ENCODE data around the gene NPC2.
"Not testable (repeated sequence)": the region's sequence is repeated elsewhere in the genome, so short reads cannot be mapped to it uniquely, and the experiment has no call there.

NPC2 gene

GRCh38 chr14:74492776-74493342 is at the start of gene NPC2:
TSS of gene NPC2 (minus strand) at chr14:74493305. CDS start at chr14:74493274, 31 bp downstream.
- Mint-ChIP-seq H3K27me3 (no peaks in the 10 kb centered on the region), H3K9me3 (no peaks in the 10 kb centered on the region), H3K27ac (peak within 1 kb of the TSS; percentile 90), H3K4me1 (ENCODE audit: low read depth) (peaks cover 39% of the 10 kb centered on the region), H3K36me3 (ENCODE audit: low read depth) (peaks cover 9% of the 10 kb centered on the region), H3K4me3 (peak within 1 kb of the TSS; percentile 91)

- Mint-ChIP-seq H3K36me3 (ENCODE audit: low read depth) (no peaks in the 10 kb centered on the region), H3K27me3 (no peaks in the 10 kb centered on the region), H3K4me3 (no peak overlapping the region), H3K27ac (no peak overlapping the region), H3K9me3 (no peaks in the 10 kb centered on the region), H3K4me1 (ENCODE audit: low read depth) (no peaks in the 10 kb centered on the region)
These were observed 49.1 kb upstream of the NPC2 start for GRCh38 chr14:74542056-74542685.

- no peaks in the 10 kb centered on the region for H3K4me1 Mint-ChIP-seq (ENCODE audit: low read depth)
- no peak overlapping the region for H3K4me3 Mint-ChIP-seq
- H3K27ac Mint-ChIP-seq, result no peak overlapping the region
- H3K36me3 Mint-ChIP-seq (ENCODE audit: low read depth), result no peaks in the 10 kb centered on the region
- no peaks in the 10 kb centered on the region for H3K9me3 Mint-ChIP-seq
- no peaks in the 10 kb centered on the region for H3K27me3 Mint-ChIP-seq
These were observed 48.1 kb upstream of the NPC2 start for GRCh38 chr14:74541225-74541624.

GRCh38 chr14:74539503-74539902 is 46.4 kb upstream of the NPC2 start:
- H3K4me1 Mint-ChIP-seq (ENCODE audit: low read depth), result no peaks in the 10 kb centered on the region
- H3K4me3 Mint-ChIP-seq, result no peak overlapping the region
- no peaks in the 10 kb centered on the region for H3K27me3 Mint-ChIP-seq
- H3K9me3 Mint-ChIP-seq, result no peaks in the 10 kb centered on the region
- H3K36me3 Mint-ChIP-seq (ENCODE audit: low read depth), result no peaks in the 10 kb centered on the region
- H3K27ac Mint-ChIP-seq, result no peak overlapping the region

- no peak overlapping the region for H3K4me3 Mint-ChIP-seq
- H3K36me3 Mint-ChIP-seq (ENCODE audit: low read depth), result no peaks in the 10 kb centered on the region
- H3K27ac Mint-ChIP-seq, result no peak overlapping the region
- no peaks in the 10 kb centered on the region for H3K27me3 Mint-ChIP-seq
- no peaks in the 10 kb centered on the region for H3K9me3 Mint-ChIP-seq
- no peaks in the 10 kb centered on the region for H3K4me1 Mint-ChIP-seq (ENCODE audit: low read depth)
These were observed 45.6 kb upstream of the NPC2 start for GRCh38 chr14:74538411-74539391.

- not testable (repeated sequence) for H3K9me3 Mint-ChIP-seq; H3K36me3 Mint-ChIP-seq (ENCODE audit: low read depth); H3K4me1 Mint-ChIP-seq (ENCODE audit: low read depth); H3K4me3 Mint-ChIP-seq; H3K27me3 Mint-ChIP-seq; H3K27ac Mint-ChIP-seq
These were observed 43.2 kb upstream of the NPC2 start for GRCh38 chr14:74536336-74536735.

DNA sequence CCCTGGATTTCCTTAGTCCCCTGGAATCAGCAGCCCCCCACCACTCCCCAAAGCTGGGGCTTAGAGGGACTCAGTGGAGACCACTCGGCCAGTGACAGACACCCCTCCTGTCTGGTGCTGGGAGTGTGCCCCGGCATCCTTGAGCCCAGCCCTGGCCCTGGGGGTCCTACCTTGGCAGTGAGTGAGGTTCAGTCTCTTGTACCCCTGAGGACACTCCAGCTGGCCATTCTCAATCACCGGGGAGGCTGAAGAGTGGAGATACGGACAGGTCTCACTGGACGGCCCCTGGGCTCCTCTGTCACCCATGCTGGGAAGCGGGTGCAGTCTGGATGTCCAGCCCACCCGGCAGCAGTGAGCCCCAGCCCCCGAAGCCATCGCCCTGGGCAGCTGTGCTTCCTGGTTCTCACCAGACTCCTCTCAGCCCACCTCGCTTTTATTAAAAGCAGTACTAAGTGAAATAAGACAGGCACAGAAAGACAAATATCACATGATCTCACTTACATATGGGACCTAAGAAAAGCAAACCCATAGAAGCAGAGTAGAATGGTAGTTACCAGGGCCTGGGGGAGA is 42.7 kb upstream of the NPC2 start:
- H3K27me3 Mint-ChIP-seq, result no peaks in the 10 kb centered on the region
- H3K4me1 Mint-ChIP-seq (ENCODE audit: low read depth), result no peaks in the 10 kb centered on the region
- no peak overlapping the region for H3K4me3 Mint-ChIP-seq
- H3K36me3 Mint-ChIP-seq (ENCODE audit: low read depth), result no peaks in the 10 kb centered on the region
- no peak overlapping the region for H3K27ac Mint-ChIP-seq
- no peaks in the 10 kb centered on the region for H3K9me3 Mint-ChIP-seq

- no peaks in the 10 kb centered on the region for H3K36me3 Mint-ChIP-seq (ENCODE audit: low read depth)
- no peaks in the 10 kb centered on the region for H3K27me3 Mint-ChIP-seq
- no peak overlapping the region for H3K27ac Mint-ChIP-seq
- no peaks in the 10 kb centered on the region for H3K4me1 Mint-ChIP-seq (ENCODE audit: low read depth)
- H3K9me3 Mint-ChIP-seq, result no peaks in the 10 kb centered on the region
- no peak overlapping the region for H3K4me3 Mint-ChIP-seq
These were observed 40.5 kb upstream of the NPC2 start for GRCh38 chr14:74533576-74533975.

DNA sequence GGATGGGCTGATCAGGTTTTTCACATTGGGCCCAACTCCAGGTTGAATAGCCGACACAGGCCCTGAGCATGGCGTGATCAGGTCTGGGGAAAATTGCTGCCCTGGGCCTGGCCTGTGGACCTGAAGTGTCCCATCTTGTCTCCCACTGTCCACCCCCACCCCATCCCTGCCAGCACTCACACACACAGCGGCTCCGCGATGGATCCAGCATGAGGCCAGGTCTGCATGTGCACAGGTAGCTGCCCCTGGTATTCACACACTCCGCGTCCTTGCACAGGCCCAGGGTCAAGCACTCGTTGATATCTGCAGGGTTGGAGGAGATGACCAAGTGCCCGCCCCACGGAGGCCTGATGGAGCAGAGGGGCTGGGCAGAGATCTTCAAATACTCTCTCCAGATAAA is 39.1 kb upstream of the NPC2 start:
- H3K9me3 Mint-ChIP-seq, result no peaks in the 10 kb centered on the region
- H3K4me1 Mint-ChIP-seq (ENCODE audit: low read depth), result no peaks in the 10 kb centered on the region
- no peak overlapping the region for H3K27ac Mint-ChIP-seq
- no peak overlapping the region for H3K4me3 Mint-ChIP-seq
- no peaks in the 10 kb centered on the region for H3K27me3 Mint-ChIP-seq
- H3K36me3 Mint-ChIP-seq (ENCODE audit: low read depth), result no peaks in the 10 kb centered on the region

DNA sequence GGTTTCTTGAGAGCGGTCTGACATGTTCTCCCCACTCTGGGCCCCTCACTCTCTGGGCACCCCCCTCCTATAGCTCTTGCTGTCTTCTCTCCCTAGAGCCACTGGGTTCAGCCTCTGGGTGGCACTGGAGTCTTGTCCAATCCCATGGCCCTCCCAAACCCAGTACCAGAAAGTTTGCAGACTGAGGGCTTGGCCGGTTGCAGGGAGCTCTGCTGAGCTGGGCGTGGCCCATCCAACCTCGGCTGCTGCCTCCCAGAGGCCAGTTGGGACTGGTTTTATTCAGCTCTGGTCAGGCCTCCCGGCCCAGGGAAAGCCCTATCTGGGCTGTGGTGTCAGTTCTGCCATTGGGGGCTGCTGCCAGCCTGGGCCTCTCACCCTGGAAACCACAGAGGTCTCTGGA is 38.4 kb upstream of the NPC2 start:
- Mint-ChIP-seq H3K27ac (no peak overlapping the region), H3K27me3 (no peaks in the 10 kb centered on the region), H3K4me3 (no peak overlapping the region), H3K9me3 (no peaks in the 10 kb centered on the region), H3K4me1 (ENCODE audit: low read depth) (no peaks in the 10 kb centered on the region), H3K36me3 (ENCODE audit: low read depth) (no peaks in the 10 kb centered on the region)

GRCh38 chr14:74531006-74531405 is 37.9 kb upstream of the NPC2 start:
- Mint-ChIP-seq H3K27me3 (no peaks in the 10 kb centered on the region), H3K27ac (no peak overlapping the region), H3K9me3 (no peaks in the 10 kb centered on the region), H3K4me1 (ENCODE audit: low read depth) (no peaks in the 10 kb centered on the region), H3K36me3 (ENCODE audit: low read depth) (no peaks in the 10 kb centered on the region), H3K4me3 (no peak overlapping the region)

- H3K4me3 Mint-ChIP-seq, result no peak overlapping the region
- H3K36me3 Mint-ChIP-seq (ENCODE audit: low read depth), result no peaks in the 10 kb centered on the region
- no peaks in the 10 kb centered on the region for H3K27me3 Mint-ChIP-seq
- no peaks in the 10 kb centered on the region for H3K9me3 Mint-ChIP-seq
- H3K4me1 Mint-ChIP-seq (ENCODE audit: low read depth), result no peaks in the 10 kb centered on the region
- no peak overlapping the region for H3K27ac Mint-ChIP-seq
These were observed 35.8 kb upstream of the NPC2 start for GRCh38 chr14:74528886-74529285.

GRCh38 chr14:74528406-74528805 is 35.3 kb upstream of the NPC2 start:
- H3K27me3 Mint-ChIP-seq, result no peaks in the 10 kb centered on the region
- no peaks in the 10 kb centered on the region for H3K36me3 Mint-ChIP-seq (ENCODE audit: low read depth)
- no peak overlapping the region for H3K4me3 Mint-ChIP-seq
- H3K9me3 Mint-ChIP-seq, result no peaks in the 10 kb centered on the region
- no peaks in the 10 kb centered on the region for H3K4me1 Mint-ChIP-seq (ENCODE audit: low read depth)
- H3K27ac Mint-ChIP-seq, result no peak overlapping the region

DNA sequence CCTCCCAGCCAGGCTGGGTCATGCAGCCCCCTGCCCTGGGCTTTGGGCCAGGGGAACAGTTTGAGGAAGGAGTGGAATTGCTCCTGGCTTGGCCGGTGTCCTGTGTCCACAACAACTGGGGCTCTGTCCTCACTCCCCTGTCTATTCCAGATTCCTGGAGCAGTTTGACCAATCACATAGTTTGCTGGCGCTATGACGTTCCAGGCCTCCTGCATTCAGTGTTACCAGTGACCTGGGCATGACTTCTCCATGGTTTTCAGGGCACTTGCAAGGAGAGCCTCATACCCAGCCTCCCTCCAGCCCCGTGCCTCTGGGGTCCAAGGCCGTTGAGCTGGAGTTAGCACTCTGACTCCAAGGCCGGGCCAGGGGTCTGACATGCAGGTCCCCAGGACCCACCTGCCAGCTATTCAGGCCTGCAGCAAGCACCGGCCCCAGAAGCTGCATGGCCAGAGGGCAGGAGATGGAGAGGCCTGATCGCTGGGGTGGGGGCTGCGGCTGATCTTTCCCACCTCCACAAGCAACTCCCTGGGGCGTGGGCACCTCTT is 34.7 kb upstream of the NPC2 start:
- no peaks in the 10 kb centered on the region for H3K36me3 Mint-ChIP-seq (ENCODE audit: low read depth)
- H3K9me3 Mint-ChIP-seq, result no peaks in the 10 kb centered on the region
- H3K27ac Mint-ChIP-seq, result no peak overlapping the region
- no peak overlapping the region for H3K4me3 Mint-ChIP-seq
- H3K4me1 Mint-ChIP-seq (ENCODE audit: low read depth), result no peaks in the 10 kb centered on the region
- H3K27me3 Mint-ChIP-seq, result no peaks in the 10 kb centered on the region
